ENCODE data around the gene ARPC4. TPM values are rescaled to one million over a fixed set of nuclear protein-coding genes. Genes with fewer than 3 reads are reported as not detected.
A peak's percentile ranks its signal among the peaks of the same experiment; 100 is the strongest.

ARPC4 gene
- total and polyA plus RNA-seq, 2 donors (not counting 3 experiments of a cell fraction or from before 2014, with no cell fraction given): 181 to 197 TPM

- DNase-seq (ENCODE audit: low read depth, low spot score): peak; percentile 75
- Histone ChIP-seq H3K9ac (replicated peaks; ENCODE audit: extremely low read depth, insufficient read depth, low read length) (peak within 1 kb of the TSS; percentile 73), H3K9me1 (replicated peaks; ENCODE audit: control insufficient read depth, extremely low read depth, insufficient read depth, low read length) (no peaks in the 10 kb centered on the region), H3K36me3 (ENCODE audit: control insufficient read depth in 2 of 2, extremely low read depth in 1 of 2, insufficient read depth in 2 of 2, low read length in 2 of 2) (peaks cover 0 to 2% of the 10 kb centered on the region in 2 experiments), H3K79me2 (ENCODE audit: control insufficient read depth, insufficient read depth, low read length) (peaks cover 6% of the 10 kb centered on the region), H4K20me1 (replicated peaks; ENCODE audit: control insufficient read depth, extremely low read depth, insufficient read depth, low read length) (no peaks in the 10 kb centered on the region), H3K27me3 (ENCODE audit: control insufficient read depth in 2 of 2, insufficient read depth in 2 of 2, low read length in 2 of 2) (no peaks in the 10 kb centered on the region), H3K27ac (ENCODE audit: insufficient read depth, low read depth, low read length) (peak within 1 kb of the TSS; percentile 27), H2AFZ (ENCODE audit: low read depth, low read length) (peak within 1 kb of the TSS; percentile 97), H3K4me2 (ENCODE audit: insufficient read depth, low read length) (peak within 1 kb of the TSS; percentile 83), H3K4me1 (ENCODE audit: control insufficient read depth, extremely low read depth, insufficient read depth, low read length) (peaks cover 18% of the 10 kb centered on the region), H3K9me3 (replicated peaks; ENCODE audit: control insufficient read depth, insufficient read depth, low read length) (no peaks in the 10 kb centered on the region), H3K4me3 (replicated peaks in 1 of 3; ENCODE audit: insufficient read depth in 1 of 3, low read depth in 1 of 3, low read length in 3 of 3) (peak within 1 kb of the TSS; percentile 60 to 65 (median 62))
- ChIA-PET POLR2A (interaction anchor here (0.6 to 0.7 kb wide), 3 partner anchors 23 to 718 kb away, joined by 3 to 4 read pairs (median 3); partner anchors contain the start of gene ARPC4), CTCF (interaction anchor here (0.7 to 1.6 kb wide), 3 partner anchors 11 to 15 kb away, joined by 3 to 5 read pairs (median 3); no protein-coding TSS in a partner anchor)
- intact Hi-C loops (cut with micrococcal nuclease) (loop anchor here (1.0 kb wide), 2 partner anchors 14 to 38 kb away; partner anchors contain the start of gene BRPF1), dilution Hi-C loops (cut with MboI; ENCODE audit: extremely low pct_ligation_motif_present, low sequenced_read_pairs) (no loop called here)
- FAIRE-seq: peak; percentile 77
- no TSS peak for BruUV-seq (replicated peaks)
- TF ChIP-seq MYC (IDR thresholded peaks at IDR 0.05; ENCODE audit: low read depth, low read length) (no peak), GATA2 (IDR thresholded peaks at IDR 0.05; ENCODE audit: insufficient read depth, insufficient read length, low read depth, low read length) (no peak), POLR2A (IDR thresholded peaks at IDR 0.05; ENCODE audit: low read depth, low read length) (peak; percentile 79), POLR2AphosphoS5 (IDR thresholded peaks at IDR 0.05; ENCODE audit: insufficient read depth, low read depth, low read length) (peak; percentile 84), FOS (IDR thresholded peaks at IDR 0.05; ENCODE audit: borderline replicate concordance, insufficient read depth, low read length) (no peak), JUN (IDR thresholded peaks at IDR 0.05; ENCODE audit: borderline replicate concordance, insufficient read depth, insufficient read length, low read depth) (no peak), MAX (IDR thresholded peaks at IDR 0.05; ENCODE audit: insufficient read depth, insufficient read length) (no peak), CTCF (IDR thresholded peaks at IDR 0.05; ENCODE audit: extremely low read depth in 1 of 2, insufficient read depth in 1 of 2, low read depth in 1 of 2, low read length in 2 of 2) (no peak)
Measured at GRCh38 chr3:9769426-9770275, 23.2 kb upstream of the ARPC4 start, which contains the start of gene CAMK1. Gene CAMK1 (minus strand): TSS chr3:9769947. CDS start chr3:9767749, 2,198 bp downstream.
